Smooth muscle cell (in vitro differentiated cells): Measurements from ENCODE around the gene NES. TPM values are rescaled to one million over a fixed set of nuclear protein-coding genes. Genes with fewer than 3 reads are reported as not detected.

Source experiments
- DNase-seq: peaks from one replicate; lab custom pipeline; 2025; ENCODE audit not compliant: unreplicated experiment; lab: John Stamatoyannopoulos, UW
- H2AFZ ChIP-seq: fragments of 200-600 bp; sonication (generic); 2 replicates; pipeline ENCODE4 v1.6.0; 2016; ENCODE audit warnings: antibody characterized with exemption, low read depth, mild to moderate bottlenecking
- H3F3A ChIP-seq: fragments of 200-600 bp; sonication (generic); 2 replicates; pipeline ENCODE4 v1.6.0; 2017; ENCODE audit warnings: antibody characterized with exemption, low read depth
- H3K27ac ChIP-seq: fragments of 200-600 bp; sonication (generic); 2 replicates; pipeline ENCODE4 v1.5.1; 2016; ENCODE audit warnings: low read depth, mild to moderate bottlenecking
- H3K27me3 ChIP-seq: fragments of 200-600 bp; sonication (generic); 2 replicates; pipeline ENCODE4 v1.6.1; 2016; ENCODE audit warnings: low read depth, mild to moderate bottlenecking
- H3K36me3 ChIP-seq: fragments of 200-600 bp; sonication (generic); 2 replicates; pipeline ENCODE4 v1.5.1; 2016; ENCODE audit warnings: low read depth
- H3K4me1 ChIP-seq: fragments of 200-600 bp; sonication (generic); 2 replicates; pipeline ENCODE4 v1.5.1; 2016; ENCODE audit warnings: low read depth
- H3K4me2 ChIP-seq: fragments of 200-600 bp; sonication (generic); 2 replicates; pipeline ENCODE4 v1.6.0; 2016; ENCODE audit warnings: mild to moderate bottlenecking
- H3K4me3 ChIP-seq: fragments of 200-600 bp; sonication (generic); 2 replicates; pipeline ENCODE4 v1.5.1; 2016; ENCODE audit warnings: mild to moderate bottlenecking
- H3K79me2 ChIP-seq: fragments of 200-600 bp; sonication (generic); 2 replicates; pipeline ENCODE4 v1.6.0; 2016; ENCODE audit warnings: low read depth, mild to moderate bottlenecking
- H3K9ac ChIP-seq: fragments of 200-600 bp; sonication (generic); 2 replicates; pipeline ENCODE4 v1.6.0; 2016; ENCODE audit warnings: low read depth
- H3K9me3 ChIP-seq: fragments of 200-600 bp; sonication (generic); replicated peaks from 2 replicates; pipeline ENCODE4 v1.5.1; 2016; ENCODE audit warnings: low read depth
- H4K20me1 ChIP-seq: fragments of 200-600 bp; sonication (generic); 2 replicates; pipeline ENCODE4 v1.6.0; 2016; ENCODE audit warnings: low read depth
- WGBS: methylation state at CpG from one replicate; pipeline ENCODE4 v1.1.7; 2016; ENCODE audit warnings: low lambda C conversion rate; 5-methylcytosine and 5-hydroxymethylcytosine counted together
- polyA plus RNA-seq: library from polyadenylated mRNA; unstranded; fragments of >200 nt; fragmentation: Nextera tagmentation; extraction: Ambion mirVana; gene quantifications from 2 replicates; pipeline ENCODE4 v1.2.1, GENCODE V29; 2016
- total RNA-seq: library from RNA; depleted of rRNA; stranded (reverse); fragments of >200 nt; gene quantifications from 2 replicates; pipeline ENCODE4 v1.2.3, GENCODE V29; 2014
- TF ChIP-seq, protein P1 (sequence below): fragments of 200-600 bp; sonication (generic); IDR thresholded peaks from 2 replicates; pipeline ENCODE4 v1.5.1; 2017; ENCODE audit warnings: borderline replicate concordance, mild to moderate bottlenecking, antibody characterized with exemption; ENCODE audit not compliant: insufficient read depth, poor library complexity, severe bottlenecking

Gene NES
- total and polyA plus RNA-seq, 2 experiments from 2014 or later = 11.3 to 28.5 TPM

- no peaks in the 10 kb centered on the region for H3K9me3 ChIP-seq
- H4K20me1 ChIP-seq = no peaks in the 10 kb centered on the region
- H3K27ac ChIP-seq = peak overlapping the region; percentile 41
- no peaks in the 10 kb centered on the region for H3K36me3 ChIP-seq
- peak overlapping the region; percentile 38 for H3K4me2 ChIP-seq
- DNase-seq = no peak
- H3K27me3 ChIP-seq = no peaks in the 10 kb centered on the region
- TF ChIP-seq, protein P1, sequence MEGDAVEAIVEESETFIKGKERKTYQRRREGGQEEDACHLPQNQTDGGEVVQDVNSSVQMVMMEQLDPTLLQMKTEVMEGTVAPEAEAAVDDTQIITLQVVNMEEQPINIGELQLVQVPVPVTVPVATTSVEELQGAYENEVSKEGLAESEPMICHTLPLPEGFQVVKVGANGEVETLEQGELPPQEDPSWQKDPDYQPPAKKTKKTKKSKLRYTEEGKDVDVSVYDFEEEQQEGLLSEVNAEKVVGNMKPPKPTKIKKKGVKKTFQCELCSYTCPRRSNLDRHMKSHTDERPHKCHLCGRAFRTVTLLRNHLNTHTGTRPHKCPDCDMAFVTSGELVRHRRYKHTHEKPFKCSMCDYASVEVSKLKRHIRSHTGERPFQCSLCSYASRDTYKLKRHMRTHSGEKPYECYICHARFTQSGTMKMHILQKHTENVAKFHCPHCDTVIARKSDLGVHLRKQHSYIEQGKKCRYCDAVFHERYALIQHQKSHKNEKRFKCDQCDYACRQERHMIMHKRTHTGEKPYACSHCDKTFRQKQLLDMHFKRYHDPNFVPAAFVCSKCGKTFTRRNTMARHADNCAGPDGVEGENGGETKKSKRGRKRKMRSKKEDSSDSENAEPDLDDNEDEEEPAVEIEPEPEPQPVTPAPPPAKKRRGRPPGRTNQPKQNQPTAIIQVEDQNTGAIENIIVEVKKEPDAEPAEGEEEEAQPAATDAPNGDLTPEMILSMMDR = no peak
- peaks cover 45% of the 10 kb centered on the region for H3K4me1 ChIP-seq
- 64% methylated on average over 5 of the region's 5 CpGs for WGBS
- H3F3A ChIP-seq = peaks cover 16% of the 10 kb centered on the region
- H3K4me3 ChIP-seq = no peak overlapping the region
- no peak overlapping the region for H3K9ac ChIP-seq
- H3K79me2 ChIP-seq = no peaks in the 10 kb centered on the region
- peak overlapping the region; percentile 58 for H2AFZ ChIP-seq
Measured at GRCh38 chr1:156694690-156694962, 17.4 kb upstream of the NES start.

GRCh38 chr1:156693848-156694689 is 16.9 kb upstream of the NES start:
- H3K9ac ChIP-seq = no peak overlapping the region
- H3K9me3 ChIP-seq = no peaks in the 10 kb centered on the region
- peak overlapping the region; percentile 38 for H3K4me2 ChIP-seq
- peak overlapping the region; percentile 41 for H3K27ac ChIP-seq
- H3K36me3 ChIP-seq = no peaks in the 10 kb centered on the region
- 39% methylated on average over 12 of the region's 12 CpGs for WGBS
- no peaks in the 10 kb centered on the region for H4K20me1 ChIP-seq
- H3K4me1 ChIP-seq = peaks cover 46% of the 10 kb centered on the region
- H3K79me2 ChIP-seq = no peaks in the 10 kb centered on the region
- TF ChIP-seq, protein P1 = no peak
- peak overlapping the region; percentile 58 for H2AFZ ChIP-seq
- no peak for DNase-seq
- H3K27me3 ChIP-seq = no peaks in the 10 kb centered on the region
- H3F3A ChIP-seq = peaks cover 16% of the 10 kb centered on the region
- H3K4me3 ChIP-seq = no peak overlapping the region

DNA sequence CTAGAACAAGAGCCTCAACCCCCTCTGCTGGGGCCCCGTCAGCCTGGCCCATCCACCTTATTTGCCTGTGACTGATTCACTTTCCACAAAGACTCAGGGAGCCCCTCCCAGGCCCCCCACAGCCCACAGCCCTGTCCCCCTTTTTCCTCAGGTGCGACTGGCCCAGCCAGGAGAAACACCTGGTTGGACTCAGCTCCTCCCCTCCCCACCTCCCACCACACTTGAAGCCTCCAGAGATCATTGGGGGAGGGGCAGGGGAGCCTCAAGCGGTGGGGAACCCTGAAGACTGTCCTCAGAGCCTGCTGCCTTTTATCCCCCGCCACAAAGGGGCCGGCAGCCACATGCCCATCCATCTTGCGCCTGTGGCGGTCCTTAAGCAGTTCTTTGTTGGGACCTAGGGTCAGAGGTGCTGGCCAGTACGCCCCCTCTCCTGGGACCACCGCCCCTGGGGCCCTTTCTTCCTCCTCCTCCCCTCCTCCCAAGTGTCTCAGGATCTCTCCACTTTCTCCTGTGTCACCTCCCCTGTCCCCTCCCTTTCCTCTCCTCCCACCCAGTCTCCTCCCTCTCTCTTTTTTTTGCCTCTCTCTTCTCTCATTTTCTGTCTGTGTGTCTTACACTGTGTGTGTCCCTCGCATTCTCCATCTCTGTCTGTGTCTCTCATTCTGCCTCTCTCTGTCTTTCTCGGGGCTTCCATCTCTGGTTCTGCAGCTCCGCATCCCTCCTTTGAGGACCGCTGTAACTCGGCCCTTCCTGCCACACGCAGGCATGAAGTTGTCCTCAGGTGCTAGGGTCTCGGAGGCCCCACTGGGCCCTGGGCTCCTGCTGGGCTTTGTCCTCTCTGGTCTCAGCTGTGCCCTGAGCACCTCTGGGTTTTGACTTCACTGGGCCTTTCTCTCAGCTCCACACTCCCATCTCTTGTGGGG is 16.0 kb upstream of the NES start:
- Histone ChIP-seq H3K9ac (no peak overlapping the region), H3K4me2 (peak overlapping the region; percentile 56), H3K36me3 (no peaks in the 10 kb centered on the region), H4K20me1 (no peaks in the 10 kb centered on the region), H2AFZ (peak overlapping the region; percentile 7), H3K79me2 (no peaks in the 10 kb centered on the region), H3K4me1 (peaks cover 46% of the 10 kb centered on the region), H3K4me3 (no peak overlapping the region), H3K9me3 (no peaks in the 10 kb centered on the region), H3K27me3 (no peaks in the 10 kb centered on the region), H3F3A (peaks cover 15% of the 10 kb centered on the region), H3K27ac (no peak overlapping the region)
- TF ChIP-seq, protein P1 = no peak
- WGBS = 30% methylated on average over 14 of the region's 16 CpGs
- no peak for DNase-seq
